ENCODE measurements around the gene KDM7A. TPM values are rescaled to one million over a fixed set of nuclear protein-coding genes. Genes with fewer than 3 reads are reported as not detected.
A peak's percentile ranks its signal among the peaks of the same experiment; 100 is the strongest.

KDM7A gene
- total and polyA plus RNA-seq, 9 of the 15 experiments (the other 6 are each of a cell fraction or from before 2014, with no cell fraction given) = 0.90 to 8.4 (median 7.0) TPM

GRCh38 chr7:140060788-140061606 lies 115.8 kb downstream of the KDM7A start (continued):
- TF ChIP-seq MGA (IDR thresholded peaks at IDR 0.05) = peak; percentile 69; the same call in 1 of the 2 replicates
- no peak for TF ChIP-seq THAP12 (CRISPR knock-in tag; IDR thresholded peaks at IDR 0.05)
- TF ChIP-seq TFAP4 (CRISPR knock-in tag; IDR thresholded peaks at IDR 0.05; ENCODE audit: borderline replicate concordance) = peak; percentile 97
- no peak for TF ChIP-seq NFATC3 (IDR thresholded peaks at IDR 0.05)
- TF ChIP-seq KLF16 (IDR thresholded peaks at IDR 0.05) = no peak
- no peak for TF ChIP-seq PHF20 (IDR thresholded peaks at IDR 0.05; ENCODE audit: partially characterized antibody)
- TF ChIP-seq NRF1 (conservative IDR thresholded peaks at IDR 0.05 in 1 of 2, IDR thresholded peaks at IDR 0.05 in 1 of 2) = peak; percentile 44 to 53; a peak in 3 of 4 replicates
- TF ChIP-seq FOXK2 (conservative IDR thresholded peaks at IDR 0.05 in 1 of 2, IDR thresholded peaks at IDR 0.05 in 1 of 2; ENCODE audit: low read depth in 2 of 2) = peak; percentile 24 to 33; a peak in 3 of 4 replicates
- TF ChIP-seq DMBX1 (CRISPR knock-in tag; IDR thresholded peaks at IDR 0.05; ENCODE audit: borderline replicate concordance) = no peak
- TF ChIP-seq ID3 (CRISPR knock-in tag; IDR thresholded peaks at IDR 0.05) = no peak
- 0 out of 2 replicates have a peak, but pooled peaks have one; percentile 59 for TF ChIP-seq ID3 (tag; IDR thresholded peaks at IDR 0.05)

Measured in K562 (cell line).